OCI-LY3 (cell line): ENCODE measurements around the gene PIP5K1C.
A peak's percentile ranks its signal among the peaks of the same experiment; 100 is the strongest.

Experiments used
- H2AFZ ChIP-seq: fragments of 200-600, 300-600 bp; shearing (Covaris generic); 2 replicates; pipeline ENCODE4 v1.6.0; 2014; ENCODE audit warnings: antibody characterized with exemption, low read depth, low read length
- H3K27ac ChIP-seq: fragments of 200-600, 300-600 bp; sonication (generic); 2 replicates; pipeline ENCODE4 v1.5.1; 2014; ENCODE audit warnings: mild to moderate bottlenecking, low read length, moderate library complexity, mixed read lengths
- H3K27me3 ChIP-seq: fragments of 200-600, 300-600 bp; sonication (generic); 2 replicates; pipeline ENCODE4 v1.6.1; 2014; ENCODE audit warnings: low read depth, low read length, mixed read lengths
- H3K36me3 ChIP-seq: fragments of 200-600, 300-600 bp; sonication (generic); replicated peaks from 2 replicates; pipeline ENCODE3; 2014; ENCODE audit warnings: low read depth, low read length, mixed read lengths
- H3K4me1 ChIP-seq: fragments of 300-600, 200-600 bp; sonication (generic); 2 replicates; pipeline ENCODE4 v1.6.1; 2014; ENCODE audit warnings: low read length, mixed read lengths
- H3K4me2 ChIP-seq: fragments of 200-600, 300-600 bp; sonication (generic); 2 replicates; pipeline ENCODE4 v1.6.1; 2014; ENCODE audit warnings: low read length, mixed read lengths
- H3K4me3 ChIP-seq: fragments of 300-600, 200-600 bp; sonication (generic); 2 replicates; pipeline ENCODE4 v1.5.1; 2014; ENCODE audit warnings: antibody characterized with exemption, mild to moderate bottlenecking, low read length, moderate library complexity
- H3K79me2 ChIP-seq: fragments of 300-600, 200-600 bp; shearing (Covaris generic); 2 replicates; pipeline ENCODE4 v1.6.1; 2014; ENCODE audit warnings: mild to moderate bottlenecking, low read length, mixed read lengths
- H3K9ac ChIP-seq: fragments of 300-600, 200-600 bp; shearing (Covaris generic); 2 replicates; pipeline ENCODE4 v1.6.0; 2014; ENCODE audit warnings: mild to moderate bottlenecking, low read length, moderate library complexity
- H3K9me3 ChIP-seq: fragments of 200-600, 300-600 bp; shearing (Covaris generic); 2 replicates; pipeline ENCODE4 v1.6.1; 2014; ENCODE audit warnings: low read length, mixed read lengths; ENCODE audit not compliant: insufficient read depth
- H4K20me1 ChIP-seq: fragments of 200-600, 300-600 bp; sonication (generic); 2 replicates; pipeline ENCODE4 v1.6.1; 2016; ENCODE audit warnings: low read length, mixed read lengths; ENCODE audit not compliant: insufficient read depth
- CTCF ChIP-seq: fragments of 200-600, 300-600 bp; sonication (generic); IDR thresholded peaks from 2 replicates; pipeline ENCODE4 v1.5.1; 2014; ENCODE audit warnings: antibody characterized with exemption, low read length, low read depth
- EZH2phosphoT487 ChIP-seq: fragments of 200-600 bp; shearing (Covaris generic); IDR thresholded peaks from 2 replicates; pipeline ENCODE4 v1.6.1; 2018; ENCODE audit warnings: antibody characterized with exemption, mixed run types, low read depth

The PIP5K1C gene

GRCh38 chr19:3692141-3693024 is 7.9 kb downstream of the PIP5K1C start:
- no peak overlapping the region for H3K27ac ChIP-seq
- H3K9ac ChIP-seq = no peak overlapping the region
- no peak overlapping the region for H3K4me2 ChIP-seq
- no peaks in the 10 kb centered on the region for H3K9me3 ChIP-seq
- peaks cover 98% of the 10 kb centered on the region for H3K79me2 ChIP-seq
- H2AFZ ChIP-seq = no peak overlapping the region
- no peaks in the 10 kb centered on the region for H3K27me3 ChIP-seq
- no peak overlapping the region for H3K4me3 ChIP-seq
- H3K4me1 ChIP-seq = peaks cover 44% of the 10 kb centered on the region
- TF ChIP-seq EZH2phosphoT487 (no peak), CTCF (peak; percentile 59)
- H3K36me3 ChIP-seq = peaks cover 28% of the 10 kb centered on the region
- H4K20me1 ChIP-seq = peaks cover 54% of the 10 kb centered on the region

- Histone ChIP-seq H2AFZ (no peak overlapping the region), H3K4me1 (peaks cover 40% of the 10 kb centered on the region), H3K9me3 (no peaks in the 10 kb centered on the region), H3K79me2 (peaks cover 98% of the 10 kb centered on the region), H3K27me3 (no peaks in the 10 kb centered on the region), H3K27ac (no peak overlapping the region), H3K4me2 (no peak overlapping the region), H3K4me3 (no peak overlapping the region), H4K20me1 (peaks cover 53% of the 10 kb centered on the region), H3K9ac (no peak overlapping the region), H3K36me3 (peaks cover 28% of the 10 kb centered on the region)
- TF ChIP-seq EZH2phosphoT487 (no peak), CTCF (no peak)
Measured at GRCh38 chr19:3691726-3692125, 8.5 kb downstream of the PIP5K1C start.

- Histone ChIP-seq H3K27me3 (no peaks in the 10 kb centered on the region), H3K9me3 (no peaks in the 10 kb centered on the region), H3K9ac (no peak overlapping the region), H3K4me3 (no peak overlapping the region), H3K4me2 (no peak overlapping the region), H2AFZ (no peak overlapping the region), H3K79me2 (peaks cover 96% of the 10 kb centered on the region), H4K20me1 (peaks cover 53% of the 10 kb centered on the region), H3K27ac (no peak overlapping the region), H3K4me1 (peaks cover 37% of the 10 kb centered on the region), H3K36me3 (peaks cover 28% of the 10 kb centered on the region)
- TF ChIP-seq EZH2phosphoT487 = no peak
- TF ChIP-seq CTCF = no peak
Measured at GRCh38 chr19:3691372-3691716, 8.9 kb downstream of the PIP5K1C start.

- peaks cover 47% of the 10 kb centered on the region for H4K20me1 ChIP-seq
- H3K27ac ChIP-seq = no peak overlapping the region
- H3K79me2 ChIP-seq = peaks cover 94% of the 10 kb centered on the region
Measured at GRCh38 chr19:3690551-3691371, 9.5 kb downstream of the PIP5K1C start.

More at GRCh38 chr19:3690551-3691371, 9.5 kb downstream of the PIP5K1C start:
- H3K4me1 ChIP-seq = peaks cover 31% of the 10 kb centered on the region
- H3K4me2 ChIP-seq = no peak overlapping the region
- H3K9ac ChIP-seq = no peak overlapping the region
- no peaks in the 10 kb centered on the region for H3K27me3 ChIP-seq
- no peak overlapping the region for H3K4me3 ChIP-seq
- H3K9me3 ChIP-seq = no peaks in the 10 kb centered on the region
- peaks cover 31% of the 10 kb centered on the region for H3K36me3 ChIP-seq
- no peak overlapping the region for H2AFZ ChIP-seq
- no peak for TF ChIP-seq EZH2phosphoT487
- no peak for TF ChIP-seq CTCF
